ENCODE data around the gene CHKA.

The CHKA gene

GRCh38 chr11:68159161-68159560 is 38.0 kb upstream of the CHKA start:
- Histone ChIP-seq H3K36me3 (peaks cover 84% of the 10 kb centered on the region), H3K27ac (no peak overlapping the region), H3K4me3 (no peak overlapping the region), H3K9ac (no peak overlapping the region), H3K27me3 (no peaks in the 10 kb centered on the region), H3K4me2 (no peak overlapping the region), H4K20me1 (peaks cover 27% of the 10 kb centered on the region; the same call in 1 of the 2 replicates), H3K4me1 (no peaks in the 10 kb centered on the region), H3K9me3 (no peaks in the 10 kb centered on the region)
- no peak for TF ChIP-seq Cebpa-rat (IDR thresholded peaks at IDR 0.05)

DNA sequence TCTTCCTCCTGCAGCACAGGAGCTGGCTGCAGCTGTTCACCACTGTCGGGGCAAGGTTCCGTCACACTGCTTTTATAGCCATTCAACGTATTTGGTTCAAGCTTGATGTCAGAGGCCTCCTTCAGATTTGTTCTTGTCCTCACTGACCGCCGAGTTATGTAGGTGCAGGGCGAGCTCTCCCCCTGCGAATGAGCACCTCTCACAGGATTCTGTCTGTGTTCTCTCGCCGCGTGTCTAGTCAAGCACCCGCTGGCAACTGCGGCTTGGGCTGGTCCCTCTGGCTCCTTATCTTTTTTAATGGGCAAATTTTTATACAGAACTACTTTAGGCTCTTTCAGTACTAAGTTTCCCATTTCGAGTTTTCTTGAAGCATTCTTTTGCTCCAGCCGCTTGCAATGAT is 37.4 kb upstream of the CHKA start:
- Histone ChIP-seq H3K27ac (no peak overlapping the region), H3K9me3 (no peaks in the 10 kb centered on the region), H3K36me3 (peaks cover 80% of the 10 kb centered on the region), H4K20me1 (peaks cover 27% of the 10 kb centered on the region; the same call in 1 of the 2 replicates), H3K9ac (no peak overlapping the region), H3K27me3 (no peaks in the 10 kb centered on the region), H3K4me1 (no peaks in the 10 kb centered on the region), H3K4me3 (no peak overlapping the region), H3K4me2 (no peak overlapping the region)
- TF ChIP-seq Cebpa-rat (IDR thresholded peaks at IDR 0.05) = no peak

- Histone ChIP-seq H3K27me3 (no peaks in the 10 kb centered on the region), H3K9me3 (no peaks in the 10 kb centered on the region), H3K27ac (no peak overlapping the region), H3K36me3 (peaks cover 32% of the 10 kb centered on the region), H3K9ac (no peak overlapping the region), H3K4me3 (no peak overlapping the region), H3K4me1 (peaks cover 16% of the 10 kb centered on the region), H4K20me1 (peaks cover 26% of the 10 kb centered on the region; the same call in 1 of the 2 replicates), H3K4me2 (no peak overlapping the region)
- no peak for TF ChIP-seq Cebpa-rat (IDR thresholded peaks at IDR 0.05)
Observed at GRCh38 chr11:68153742-68154141, 32.6 kb upstream of the CHKA start.

- no peak for TF ChIP-seq Cebpa-rat (IDR thresholded peaks at IDR 0.05)
- H3K36me3 ChIP-seq = peaks cover 6% of the 10 kb centered on the region; the same call in 1 of the 2 replicates
- peak overlapping the region; percentile 50 for H3K4me2 ChIP-seq
- H3K27me3 ChIP-seq = no peaks in the 10 kb centered on the region
- H3K9me3 ChIP-seq = no peaks in the 10 kb centered on the region
- no peaks in the 10 kb centered on the region for H4K20me1 ChIP-seq
- H3K9ac ChIP-seq = peak overlapping the region; percentile 10; the same call in 1 of the 2 replicates
- peaks cover 53% of the 10 kb centered on the region for H3K4me1 ChIP-seq
- no peak overlapping the region for H3K27ac ChIP-seq
- H3K4me3 ChIP-seq = no peak overlapping the region
Observed at GRCh38 chr11:68150037-68150436, 28.8 kb upstream of the CHKA start.

- peaks cover 4% of the 10 kb centered on the region; the same call in 1 of the 2 replicates for H3K36me3 ChIP-seq
- H3K27me3 ChIP-seq = no peaks in the 10 kb centered on the region
- peaks cover 59% of the 10 kb centered on the region for H3K4me1 ChIP-seq
- H3K4me3 ChIP-seq = no peak overlapping the region
- no peak for TF ChIP-seq Cebpa-rat (IDR thresholded peaks at IDR 0.05)
- no peaks in the 10 kb centered on the region for H4K20me1 ChIP-seq
- H3K9me3 ChIP-seq = no peaks in the 10 kb centered on the region
- H3K9ac ChIP-seq = no peak overlapping the region; the same call in 1 of the 2 replicates
- H3K27ac ChIP-seq = no peak overlapping the region
- peak overlapping the region; percentile 50 for H3K4me2 ChIP-seq
Observed at GRCh38 chr11:68149417-68149816, 28.2 kb upstream of the CHKA start.

GRCh38 chr11:68148879-68149278 is 27.7 kb upstream of the CHKA start:
- Histone ChIP-seq H3K4me1 (peaks cover 64% of the 10 kb centered on the region), H3K4me3 (no peak overlapping the region), H3K9me3 (no peaks in the 10 kb centered on the region), H3K9ac (no peak overlapping the region), H4K20me1 (no peaks in the 10 kb centered on the region), H3K27ac (no peak overlapping the region), H3K4me2 (no peak overlapping the region), H3K36me3 (no peaks in the 10 kb centered on the region), H3K27me3 (no peaks in the 10 kb centered on the region)
- no peak for TF ChIP-seq Cebpa-rat (IDR thresholded peaks at IDR 0.05)

DNA sequence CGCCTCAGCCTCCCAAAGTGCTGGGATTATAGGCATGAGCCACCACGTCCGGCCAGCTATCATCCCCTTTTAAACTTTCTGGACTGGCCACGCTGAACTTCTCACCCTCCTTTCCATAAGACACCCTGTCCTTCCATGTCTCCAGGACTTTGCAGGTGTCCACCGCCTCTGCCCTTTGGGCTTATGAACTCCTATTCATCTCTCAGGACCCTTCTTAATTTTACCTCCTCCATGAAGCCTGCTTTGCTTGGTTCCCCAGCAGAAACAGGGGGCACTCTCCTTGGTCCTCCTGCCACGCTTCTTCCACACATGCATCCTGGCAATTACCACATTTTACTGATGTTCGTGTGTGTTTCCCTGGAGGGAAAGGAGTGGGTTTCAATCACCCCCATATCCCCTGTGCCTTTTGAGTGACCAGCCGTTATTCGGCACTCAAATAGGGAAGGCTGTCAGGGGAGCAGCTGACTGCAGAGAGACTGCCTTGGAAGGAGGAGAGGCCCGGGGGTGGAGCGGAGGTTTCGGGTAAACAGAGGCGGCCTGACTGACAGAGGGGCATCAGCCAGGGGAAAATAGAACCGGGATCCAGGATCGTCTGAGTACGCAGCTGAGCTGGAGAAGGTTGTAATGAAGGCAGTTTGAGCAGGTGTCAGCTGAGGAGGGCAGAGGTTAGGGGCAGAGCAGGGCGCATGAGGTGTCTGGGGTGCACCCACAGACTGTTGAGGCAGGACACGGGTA is 27.1 kb upstream of the CHKA start:
- TF ChIP-seq Cebpa-rat (IDR thresholded peaks at IDR 0.05) = no peak
- H3K27me3 ChIP-seq = no peaks in the 10 kb centered on the region
- H4K20me1 ChIP-seq = no peaks in the 10 kb centered on the region
- H3K36me3 ChIP-seq = no peaks in the 10 kb centered on the region
- no peak overlapping the region for H3K27ac ChIP-seq
- peaks cover 71% of the 10 kb centered on the region for H3K4me1 ChIP-seq
- H3K4me3 ChIP-seq = no peak overlapping the region
- H3K9me3 ChIP-seq = no peaks in the 10 kb centered on the region
- H3K4me2 ChIP-seq = no peak overlapping the region
- H3K9ac ChIP-seq = no peak overlapping the region

DNA sequence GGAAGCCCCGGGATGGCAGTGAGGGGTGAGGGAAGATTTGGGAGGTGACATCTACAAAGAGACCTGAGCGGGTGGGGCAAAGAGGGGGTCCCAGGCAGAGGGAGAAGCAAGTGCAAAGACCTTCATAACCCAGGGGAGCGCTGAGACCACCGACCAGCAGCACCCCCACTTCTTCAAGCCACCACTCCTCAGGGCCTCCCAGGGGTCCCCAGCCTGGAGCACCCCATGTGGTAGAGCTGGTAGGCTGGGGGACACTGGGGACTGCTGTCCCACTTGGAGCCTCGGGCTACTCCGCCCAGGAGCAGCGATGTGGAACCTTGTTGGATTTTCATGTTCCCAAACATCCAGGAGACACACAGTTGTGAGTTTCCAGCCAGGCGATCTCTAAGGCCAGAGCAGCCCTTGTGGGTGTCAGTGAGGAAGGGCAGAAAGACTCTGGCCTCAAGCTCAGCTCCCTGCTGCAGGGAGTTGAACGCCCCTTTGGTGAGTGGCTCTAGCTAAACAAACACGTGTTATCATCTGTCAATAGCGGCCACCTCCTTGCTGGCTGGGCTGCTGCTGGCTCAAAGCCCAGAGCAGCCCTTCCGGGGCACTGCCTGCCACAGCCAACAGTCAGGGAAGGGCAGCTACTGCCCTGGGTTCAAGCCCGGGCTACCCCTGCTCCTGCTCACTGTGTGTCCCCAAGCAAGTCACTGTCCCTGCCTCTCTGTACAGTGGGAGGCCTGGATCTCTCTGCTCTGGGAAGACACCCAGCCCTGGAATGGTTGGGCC is 25.7 kb upstream of the CHKA start:
- H3K27ac ChIP-seq = peak overlapping the region; percentile 60
- no peaks in the 10 kb centered on the region for H3K36me3 ChIP-seq
- no peak for TF ChIP-seq Cebpa-rat (IDR thresholded peaks at IDR 0.05)
- H3K4me2 ChIP-seq = peak overlapping the region; percentile 90
- H3K4me3 ChIP-seq = no peak overlapping the region
- H3K9ac ChIP-seq = peak overlapping the region; percentile 11; the same call in 1 of the 2 replicates
- peaks cover 84% of the 10 kb centered on the region for H3K4me1 ChIP-seq
- peaks cover under 1% of the 10 kb centered on the region for H4K20me1 ChIP-seq
- H3K9me3 ChIP-seq = no peaks in the 10 kb centered on the region
- no peaks in the 10 kb centered on the region for H3K27me3 ChIP-seq

DNA sequence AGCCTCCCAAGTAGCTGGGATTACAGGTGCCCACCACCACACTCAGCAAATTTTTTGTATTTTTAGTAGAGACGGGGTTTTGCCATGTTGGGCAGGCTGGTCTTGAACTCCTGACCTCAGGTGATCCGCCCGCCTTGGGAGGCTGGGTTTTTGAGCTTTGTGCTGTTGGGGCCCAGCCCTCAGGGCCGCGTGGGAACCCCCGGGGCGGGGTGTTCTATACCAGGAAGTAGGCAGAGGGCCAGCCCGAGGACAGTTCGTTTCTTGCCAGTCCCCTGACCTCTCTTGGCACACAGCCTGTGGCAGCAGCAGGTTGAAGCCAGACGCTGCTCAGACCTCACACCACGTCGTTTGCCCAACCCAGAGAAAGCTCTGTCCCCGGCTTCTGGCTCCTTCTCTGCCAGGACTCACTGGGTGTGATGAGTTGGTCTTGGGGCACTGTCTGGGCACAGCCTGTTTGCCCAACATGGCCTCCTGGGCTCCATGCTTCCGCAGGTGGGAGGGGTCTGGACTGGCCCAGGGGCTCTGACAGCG is 24.9 kb upstream of the CHKA start:
- Histone ChIP-seq H3K27ac (peak overlapping the region; percentile 60; the same call in 1 of the 2 replicates), H3K36me3 (no peaks in the 10 kb centered on the region), H3K9ac (no peak overlapping the region), H3K27me3 (no peaks in the 10 kb centered on the region), H3K4me1 (peaks cover 93% of the 10 kb centered on the region), H3K4me2 (peak overlapping the region; percentile 90), H3K9me3 (no peaks in the 10 kb centered on the region), H3K4me3 (no peak overlapping the region), H4K20me1 (peaks cover 9% of the 10 kb centered on the region)
- no peak for TF ChIP-seq Cebpa-rat (IDR thresholded peaks at IDR 0.05)
